Right lobe of liver (tissue), 4 donors: ENCODE measurements around the gene CTPS1.

ENCODE experiments used
- POLR2A ChIP-seq: fragments of 450-650 bp; IDR thresholded peaks from one replicate; pipeline ENCODE4 v1.6.1; 2017; ENCODE audit warnings: antibody characterized with exemption, mild to moderate bottlenecking
- TF ChIP-seq, protein P1 (sequence below), 4 donors: fragments of 200-600 bp in 3 of 4; fragments of 450-650 bp in 1 of 4; IDR thresholded peaks; one replicate each; pipeline versions ENCODE4 v1.5.1 to v1.8.0; 2016 to 2022; ENCODE audit warnings: antibody characterized with exemption in 4 of 4, mild to moderate bottlenecking in 2 of 4
- donor health status: DM: no; HTN: no; CAD: no.
- donor health status: DM: no; HTN: no; CAD: no.
- donor health status: DM: no; HTN: yes; CAD: no.

DNA sequence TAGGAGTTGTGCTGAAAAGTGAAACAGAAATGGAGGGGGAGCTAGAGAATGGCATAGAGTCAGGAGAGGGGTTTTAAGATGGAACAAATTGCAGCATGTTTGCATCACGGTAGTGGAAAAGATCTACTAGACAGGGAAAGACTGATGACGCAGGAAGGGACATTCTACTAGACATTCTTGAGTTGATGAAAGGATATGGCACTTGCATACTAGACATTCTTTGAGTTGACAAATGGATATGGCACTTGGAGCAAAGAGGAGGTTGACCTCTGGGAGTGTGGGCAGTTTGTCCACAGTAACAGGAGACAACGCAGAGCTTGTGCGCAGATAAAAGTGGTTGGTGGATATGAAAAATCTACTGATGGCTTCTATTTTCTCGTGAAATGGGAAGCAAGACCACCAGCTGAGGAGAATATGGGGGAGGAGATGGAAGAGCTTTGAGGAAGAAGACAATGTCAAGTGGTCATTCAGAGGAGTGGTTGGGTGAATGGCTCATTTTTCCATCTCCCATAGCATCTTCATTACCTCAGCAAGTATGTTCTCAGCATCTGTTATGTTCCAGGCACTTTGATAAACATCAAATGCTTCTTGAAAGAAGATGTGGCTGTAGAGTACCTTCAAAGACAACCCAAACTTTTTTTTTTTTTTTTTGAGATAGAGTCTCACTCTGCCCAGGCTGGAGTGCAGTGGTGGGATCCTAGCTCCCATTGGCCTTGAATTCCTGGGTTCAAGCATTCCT is 2.4 kb upstream of the CTPS1 start:
- TF ChIP-seq, protein P1, sequence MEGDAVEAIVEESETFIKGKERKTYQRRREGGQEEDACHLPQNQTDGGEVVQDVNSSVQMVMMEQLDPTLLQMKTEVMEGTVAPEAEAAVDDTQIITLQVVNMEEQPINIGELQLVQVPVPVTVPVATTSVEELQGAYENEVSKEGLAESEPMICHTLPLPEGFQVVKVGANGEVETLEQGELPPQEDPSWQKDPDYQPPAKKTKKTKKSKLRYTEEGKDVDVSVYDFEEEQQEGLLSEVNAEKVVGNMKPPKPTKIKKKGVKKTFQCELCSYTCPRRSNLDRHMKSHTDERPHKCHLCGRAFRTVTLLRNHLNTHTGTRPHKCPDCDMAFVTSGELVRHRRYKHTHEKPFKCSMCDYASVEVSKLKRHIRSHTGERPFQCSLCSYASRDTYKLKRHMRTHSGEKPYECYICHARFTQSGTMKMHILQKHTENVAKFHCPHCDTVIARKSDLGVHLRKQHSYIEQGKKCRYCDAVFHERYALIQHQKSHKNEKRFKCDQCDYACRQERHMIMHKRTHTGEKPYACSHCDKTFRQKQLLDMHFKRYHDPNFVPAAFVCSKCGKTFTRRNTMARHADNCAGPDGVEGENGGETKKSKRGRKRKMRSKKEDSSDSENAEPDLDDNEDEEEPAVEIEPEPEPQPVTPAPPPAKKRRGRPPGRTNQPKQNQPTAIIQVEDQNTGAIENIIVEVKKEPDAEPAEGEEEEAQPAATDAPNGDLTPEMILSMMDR (IDR thresholded peaks at IDR 0.05), result no peak
- no peak for TF ChIP-seq POLR2A
